Left ventricle myocardium superior (tissue), 1 donor: ENCODE measurements around the gene NUDT3. TPM values are rescaled to one million over a fixed set of nuclear protein-coding genes. Genes with fewer than 3 reads are reported as not detected.
"Not testable (repeated sequence)": the region's sequence is repeated elsewhere in the genome, so short reads cannot be mapped to it uniquely, and the experiment has no call there.

Experiments
- ATAC-seq: fragments of 200-7000 bp; cut with Tn5 transposase; one replicate; pipeline ENCODE4 v1.9.1; 2020; ENCODE audit warnings: mild to moderate bottlenecking, moderate library complexity
- DNase-seq: peaks from one replicate; pipeline ENCODE4 v3.0.0-alpha.2; 2020
- intact Hi-C: fragments of 100-400 bp; cut with micrococcal nuclease; formaldehyde crosslinking; loops from one replicate; pipeline ENCODE4 v1.11.0; 2022
- total RNA-seq: library from RNA; stranded (reverse); fragmentation: NEBNext Ultra II Directional; extraction: Animal tissue kit (Norgen Biotek cat#: 25700); gene quantifications from one replicate; pipeline ENCODE4 v1.2.1, GENCODE V29; 2021
- donor health status: DM: no; HTN: yes; CAD: no; lungs with severe emphysema.

NUDT3 gene
- total RNA-seq, 1 donor from 2014 or later = 59.3 TPM

DNA sequence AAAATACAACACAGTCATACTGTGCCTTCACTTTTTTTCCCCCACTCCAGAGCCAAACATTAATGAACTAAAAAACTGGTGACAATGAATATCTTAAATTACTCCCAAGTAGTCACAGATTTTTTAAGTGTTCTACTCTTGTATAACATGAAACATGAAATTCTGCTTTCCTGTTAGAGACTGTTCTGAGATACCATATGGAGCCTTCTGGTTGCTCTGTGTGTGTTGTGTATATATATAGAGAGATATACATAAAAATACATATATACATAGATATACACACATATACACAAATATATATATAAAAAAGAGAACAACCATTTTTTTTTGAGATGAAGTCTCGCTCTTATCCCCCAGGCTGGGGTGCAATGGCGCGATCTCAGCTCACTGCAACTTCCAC lies 63.5 kb downstream of the NUDT3 start:
- no peak for ATAC-seq
- intact Hi-C loops = no loop called here
- DNase-seq = no peak

DNA sequence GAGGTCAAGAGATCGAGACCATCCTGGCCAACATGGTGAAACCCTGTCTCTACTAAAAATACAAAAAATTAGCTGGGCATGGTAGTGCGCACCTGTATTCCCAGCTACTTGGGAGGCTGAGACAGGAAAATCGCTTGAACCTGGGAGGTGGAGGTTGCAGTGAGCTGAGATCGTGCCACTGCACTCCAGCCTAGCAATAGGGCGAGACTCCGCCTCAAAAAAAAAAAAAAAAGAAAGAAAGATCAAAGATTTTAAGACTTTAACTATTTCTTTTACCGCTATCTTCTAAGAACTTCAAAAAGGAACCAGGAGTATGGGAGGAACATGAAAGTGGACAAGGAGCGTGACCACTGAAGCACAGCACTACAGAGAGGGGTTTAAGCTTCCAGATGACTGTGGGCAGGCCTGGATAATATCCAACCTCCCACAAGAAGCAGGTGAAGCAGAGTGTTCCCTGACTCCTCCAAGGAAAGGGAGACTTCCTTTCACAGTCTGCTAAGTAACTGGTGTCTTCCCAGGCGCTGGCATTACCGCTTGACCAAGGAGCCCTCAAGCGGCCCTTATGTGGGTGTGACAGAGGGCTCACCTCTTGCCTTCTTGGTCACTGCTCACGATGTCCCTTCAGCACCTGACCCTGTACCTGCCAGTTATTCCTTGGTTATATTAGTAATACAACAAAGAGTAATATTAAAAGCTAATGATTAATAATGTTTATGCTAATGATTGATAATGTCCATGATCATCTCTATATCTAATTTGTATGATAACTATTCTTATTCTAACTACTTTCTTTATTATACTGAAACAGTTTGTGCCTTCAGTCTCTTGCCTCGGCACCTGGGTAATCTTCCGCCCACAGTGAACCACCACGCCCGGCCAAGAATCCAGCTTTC lies 64.9 kb downstream of the NUDT3 start:
- ATAC-seq, intact Hi-C loops: not testable (repeated sequence)

DNA sequence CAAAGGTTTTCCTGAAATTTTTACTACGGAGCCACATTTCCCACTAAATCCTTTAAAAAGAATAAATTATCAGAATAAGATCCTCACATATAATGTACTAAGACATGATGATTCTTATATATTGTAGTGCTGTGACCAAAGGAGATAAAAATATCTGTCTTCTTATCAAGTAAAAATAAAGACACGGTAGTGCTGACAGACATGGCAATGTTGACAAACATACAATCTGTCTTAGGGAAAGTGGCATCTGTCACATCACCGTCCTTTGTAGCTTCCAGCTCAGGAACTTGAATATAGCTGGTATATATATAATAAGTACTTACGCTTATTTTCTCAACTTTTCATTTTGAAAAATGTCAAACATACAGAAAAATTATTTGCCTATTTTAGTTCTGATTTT lies 66.8 kb downstream of the NUDT3 start:
- DNase-seq (no peak), ATAC-seq (no peak)
- intact Hi-C loops = no loop called here

More for the DNA sequence above, 64.9 kb downstream of the NUDT3 start:
- not testable (repeated sequence) for DNase-seq

DNA sequence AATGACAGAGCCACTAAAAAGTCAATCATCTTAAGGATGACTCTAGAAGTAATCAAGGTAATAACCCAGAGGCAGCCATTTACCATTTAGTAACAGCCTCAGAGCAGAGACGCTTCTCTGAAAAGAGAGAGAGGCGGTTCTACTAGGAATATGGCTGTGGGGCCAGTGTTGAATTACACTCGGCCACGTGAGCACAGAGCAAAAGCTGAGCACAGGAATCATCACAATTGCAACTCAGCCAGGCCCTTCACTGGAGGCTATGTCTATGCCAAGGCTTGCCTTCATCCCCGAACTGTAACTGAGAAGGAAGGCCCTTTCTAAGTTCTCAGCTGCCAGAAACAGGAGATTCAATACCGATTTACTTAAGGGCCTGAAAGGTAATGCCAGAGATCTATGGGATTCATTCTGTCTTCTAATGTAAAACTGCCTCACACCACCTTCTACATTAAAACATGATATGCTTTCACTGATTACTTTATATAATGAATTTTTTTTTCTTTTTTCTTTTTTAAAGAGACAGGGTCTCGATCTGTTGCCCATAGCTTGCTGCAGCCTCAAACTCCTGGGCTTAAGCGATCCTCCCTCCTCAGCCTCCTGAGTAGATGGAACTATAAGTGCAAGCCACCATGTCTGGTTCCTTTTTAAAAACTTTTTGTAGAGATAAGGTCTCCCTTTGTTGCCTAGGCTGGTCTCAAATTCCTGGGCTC lies 67.6 kb downstream of the NUDT3 start:
- intact Hi-C loops = no loop called here
- peak; percentile 91 for ATAC-seq
- peak; percentile 55 for DNase-seq

DNA sequence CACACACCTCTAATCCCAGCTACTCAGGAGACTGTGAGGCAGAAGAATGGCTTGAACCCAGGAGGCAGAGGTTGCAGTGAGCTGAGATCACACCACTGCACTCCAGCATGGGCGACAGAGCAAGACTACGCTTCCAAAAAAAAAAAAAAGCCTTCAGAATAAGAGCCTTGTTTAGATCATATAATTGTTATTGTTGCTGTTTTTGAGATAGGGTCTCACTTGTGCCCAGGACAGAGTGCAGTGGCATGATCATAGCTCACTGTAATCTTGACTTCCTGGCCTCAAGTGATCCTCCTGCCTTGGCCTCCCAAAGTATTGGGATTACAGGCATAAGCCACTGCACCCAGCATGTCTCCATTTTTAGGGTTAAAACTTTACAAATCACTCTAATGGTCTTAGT lies 68.2 kb downstream of the NUDT3 start:
- intact Hi-C loops, DNase-seq: not testable (repeated sequence)

DNA sequence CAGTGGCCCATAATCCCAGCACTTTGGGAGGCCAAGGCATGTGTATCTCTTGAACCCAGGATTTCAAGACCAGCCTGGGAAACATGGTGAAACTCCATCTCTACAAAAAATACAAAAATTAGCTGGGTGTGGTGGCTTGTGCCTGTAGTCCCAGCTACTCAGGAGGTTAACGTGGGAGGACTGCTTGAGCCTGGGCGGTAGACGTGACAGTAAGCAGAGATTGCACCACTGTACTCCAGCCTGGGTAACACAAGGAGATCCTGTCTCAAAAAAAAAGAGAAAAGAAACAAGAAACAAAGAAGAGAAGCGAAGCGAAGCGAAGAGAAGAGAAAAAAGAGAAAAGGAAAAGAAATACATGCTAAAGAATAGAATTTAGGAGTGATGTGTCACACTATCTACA lies 69.2 kb downstream of the NUDT3 start:
- ATAC-seq (no peak), DNase-seq (no peak)
- intact Hi-C loops = no loop called here

More for the DNA sequence above, 68.2 kb downstream of the NUDT3 start:
- peak; percentile 8 for ATAC-seq

DNA sequence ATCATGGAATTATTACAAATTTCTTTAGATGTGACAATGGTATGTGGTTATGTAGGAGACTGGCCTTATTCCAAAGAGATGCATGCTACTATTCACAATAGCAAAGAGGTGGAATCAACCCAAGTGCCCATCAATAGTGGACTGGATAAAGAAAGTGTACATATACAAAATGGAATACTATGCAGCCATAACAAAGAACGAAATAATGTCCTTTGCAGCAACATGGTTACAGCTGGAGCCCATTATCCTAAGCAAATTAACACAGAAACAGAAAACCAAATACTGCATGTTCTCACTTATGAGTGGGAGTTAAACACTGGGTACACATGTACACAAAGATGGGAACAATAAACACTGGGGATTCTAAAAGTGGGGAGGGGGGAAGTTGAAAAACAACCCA lies 69.7 kb downstream of the NUDT3 start:
- intact Hi-C loops = no loop called here
- ATAC-seq = no peak
- DNase-seq = no peak

DNA sequence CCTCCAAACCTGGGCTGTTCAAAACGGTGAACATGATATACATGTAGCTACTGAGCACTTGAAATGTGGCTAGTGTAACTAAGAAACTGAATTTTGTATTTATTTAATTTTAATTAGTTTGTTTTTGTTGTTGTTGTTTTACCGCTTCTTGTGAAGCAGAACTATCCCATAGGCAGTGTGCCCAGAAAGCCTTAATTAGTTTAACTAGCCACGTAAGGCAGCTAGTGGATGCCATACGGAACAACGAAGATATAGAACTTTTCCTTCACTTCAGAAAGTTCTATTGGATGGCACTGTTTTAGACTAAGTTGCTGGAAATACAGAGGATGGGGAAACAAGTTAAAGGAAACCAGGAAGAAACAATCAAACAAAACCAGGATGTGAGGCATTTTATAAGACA lies 70.6 kb downstream of the NUDT3 start:
- ATAC-seq = no peak
- intact Hi-C loops = no loop called here
- no peak for DNase-seq

DNA sequence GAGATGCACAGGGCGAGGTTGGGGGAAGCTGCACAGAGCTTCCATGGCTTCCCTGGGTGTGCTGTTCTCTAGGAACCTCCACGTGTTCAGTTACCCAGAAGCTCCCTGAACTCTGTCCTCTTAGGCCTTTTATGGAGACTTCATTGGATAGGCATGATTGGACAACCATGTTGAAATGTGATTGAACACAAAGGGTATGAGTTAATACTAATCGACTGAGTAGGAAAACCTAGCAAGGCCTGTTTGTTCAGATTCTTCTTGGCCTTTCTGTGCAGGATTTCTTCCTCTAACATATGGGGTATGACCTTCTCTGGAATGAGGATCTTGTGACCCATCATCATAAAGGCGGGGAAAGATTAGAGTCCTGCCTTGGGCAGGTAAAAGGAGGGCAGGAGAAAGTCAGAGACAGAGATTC lies 73.0 kb downstream of the NUDT3 start:
- peak; percentile 10 for ATAC-seq
- intact Hi-C loops = no loop called here
- DNase-seq = no peak

DNA sequence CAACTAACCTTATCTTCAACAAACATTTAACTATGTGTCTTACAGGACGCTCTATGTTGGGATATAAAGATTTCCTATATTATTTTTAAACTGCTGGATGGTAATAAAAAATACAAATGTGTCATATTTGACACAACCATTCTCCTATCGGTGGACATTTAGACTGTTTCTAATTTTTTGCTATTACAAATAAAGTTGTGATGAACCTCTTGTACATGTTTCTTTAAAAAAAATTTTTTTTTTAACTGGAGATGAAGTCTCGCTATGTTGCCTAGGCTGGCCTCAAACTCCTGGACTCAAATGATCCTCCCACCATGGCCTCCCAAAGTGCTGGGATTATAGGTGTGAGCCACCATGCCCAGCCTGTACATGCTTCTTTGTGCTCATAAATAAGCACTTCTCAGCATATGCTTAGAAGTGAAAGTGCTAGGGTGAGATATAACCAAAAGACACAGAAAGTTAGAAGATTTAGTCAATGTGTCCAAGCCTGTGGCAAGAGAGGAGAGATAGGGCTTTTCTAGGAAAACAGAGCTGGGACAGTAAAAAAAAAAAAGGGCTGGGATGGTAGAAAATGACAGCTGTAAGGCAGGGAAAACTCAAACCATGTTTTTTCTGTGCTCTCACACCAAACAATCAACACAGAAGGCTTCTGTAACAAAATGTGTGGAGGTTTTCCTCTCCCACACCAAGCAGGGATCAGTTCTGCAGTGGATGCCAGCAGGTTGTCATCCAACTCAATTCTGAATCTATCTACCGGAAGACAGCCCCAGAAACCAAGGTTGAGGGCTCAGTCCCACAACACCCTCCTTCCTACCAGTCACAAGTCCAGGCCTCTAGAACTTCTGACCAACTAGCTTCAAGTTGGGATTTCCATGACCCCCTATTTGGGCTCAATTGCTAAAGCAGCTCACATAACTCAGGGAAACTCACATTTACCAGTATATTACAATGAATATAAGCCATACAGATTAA lies 73.7 kb downstream of the NUDT3 start:
- ATAC-seq (peak; percentile 24), DNase-seq (no peak)
- intact Hi-C loops = no loop called here

DNA sequence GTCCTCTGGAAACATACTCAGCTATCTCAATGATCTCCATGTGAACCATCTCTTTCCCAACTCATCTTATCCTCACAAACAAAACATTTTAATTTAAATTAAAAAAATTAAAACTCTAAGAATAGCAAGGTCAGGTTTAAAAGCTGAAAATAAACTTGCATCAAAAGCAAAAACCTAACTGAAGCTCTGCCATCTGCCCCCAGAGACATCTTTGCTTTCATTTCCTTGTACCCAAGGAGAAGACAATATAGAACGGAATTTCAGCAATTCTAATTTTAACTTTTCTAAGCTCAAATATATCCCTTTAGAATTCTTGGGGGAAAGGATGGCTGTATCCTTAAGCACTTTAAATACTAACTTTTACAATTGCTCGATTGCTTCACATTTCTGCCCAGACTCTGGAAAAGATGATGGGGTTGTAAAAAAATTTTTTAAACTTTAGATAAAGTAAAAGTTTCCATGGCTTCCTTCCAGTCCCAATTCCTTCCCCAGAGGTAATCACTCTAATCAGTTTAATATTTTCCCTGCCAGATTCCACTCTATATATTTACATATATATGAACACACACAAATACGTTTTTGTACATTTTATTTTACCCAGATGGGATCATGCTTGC lies 74.5 kb downstream of the NUDT3 start:
- DNase-seq = no peak
- intact Hi-C loops = no loop called here
- ATAC-seq = no peak

DNA sequence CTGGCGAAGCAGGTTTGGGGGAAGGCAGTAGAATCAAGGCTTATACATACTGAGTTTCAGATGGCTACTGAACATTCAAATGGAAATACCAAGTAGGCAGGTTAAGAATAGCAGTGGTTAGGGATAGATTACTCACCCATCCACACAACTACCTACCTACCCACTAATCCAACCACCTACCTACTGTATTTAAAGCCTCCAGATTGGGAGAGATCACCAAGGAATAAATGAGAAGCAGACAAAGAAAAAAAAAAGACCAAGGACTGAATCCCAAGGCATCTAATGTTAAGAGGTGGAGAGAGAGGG lies 75.3 kb downstream of the NUDT3 start:
- intact Hi-C loops = no loop called here
- DNase-seq = no peak
- ATAC-seq = no peak

DNA sequence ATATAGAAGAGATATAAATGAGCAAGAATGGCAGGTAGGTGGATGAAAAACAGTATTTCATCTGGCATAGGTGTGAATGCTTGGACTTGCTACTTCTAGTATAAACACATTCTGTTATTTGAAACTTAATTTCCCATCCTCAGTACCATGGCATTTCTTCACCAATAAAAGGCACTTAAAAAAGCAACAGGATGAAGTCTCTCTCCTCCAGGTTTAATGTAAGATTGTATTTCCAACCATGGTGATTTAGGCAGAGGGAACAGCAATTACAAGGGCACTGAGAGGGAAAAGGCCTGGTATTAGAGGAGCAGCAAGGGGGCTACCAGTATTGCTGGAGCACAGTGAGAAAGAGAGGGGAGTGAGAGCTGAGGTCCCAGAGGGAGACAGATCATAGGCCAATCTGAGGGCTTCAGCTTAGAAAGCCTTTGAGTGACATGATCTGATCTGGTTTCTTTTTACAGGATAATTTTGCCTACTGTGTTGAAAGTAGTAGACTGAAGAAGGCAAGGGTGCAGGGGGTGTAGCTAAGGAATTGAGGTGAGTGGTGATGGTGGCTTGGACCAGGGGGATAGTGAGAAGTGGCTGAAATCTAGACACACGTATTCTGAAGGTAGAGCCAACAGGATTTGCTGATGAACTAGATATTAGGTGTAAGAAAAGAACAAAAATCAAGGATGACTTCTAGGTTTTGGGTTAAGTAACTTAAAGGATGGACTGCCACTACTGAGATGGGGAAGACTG lies 75.9 kb downstream of the NUDT3 start:
- intact Hi-C loops = no loop called here
- ATAC-seq (no peak), DNase-seq (no peak)

DNA sequence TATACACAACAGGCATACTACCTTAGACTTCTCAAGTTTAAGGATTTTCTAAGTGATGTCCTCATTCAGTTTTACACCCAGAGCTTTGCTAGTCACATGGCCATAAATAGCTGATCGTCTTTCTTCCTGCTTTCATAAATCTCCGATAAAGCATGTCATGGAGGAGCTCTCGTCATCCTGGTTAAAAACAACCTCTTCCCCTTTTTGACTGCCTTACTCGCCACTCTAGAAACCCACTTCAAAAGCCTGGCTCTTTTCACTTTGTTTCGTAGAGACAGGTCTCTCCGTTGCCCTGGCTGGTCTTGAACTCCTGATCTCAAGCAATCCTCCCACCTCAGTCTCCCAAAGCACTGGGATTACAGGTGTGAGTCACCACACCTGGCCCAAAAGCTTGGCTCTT lies 76.7 kb downstream of the NUDT3 start:
- intact Hi-C loops = no loop called here
- DNase-seq (no peak), ATAC-seq (no peak)

DNA sequence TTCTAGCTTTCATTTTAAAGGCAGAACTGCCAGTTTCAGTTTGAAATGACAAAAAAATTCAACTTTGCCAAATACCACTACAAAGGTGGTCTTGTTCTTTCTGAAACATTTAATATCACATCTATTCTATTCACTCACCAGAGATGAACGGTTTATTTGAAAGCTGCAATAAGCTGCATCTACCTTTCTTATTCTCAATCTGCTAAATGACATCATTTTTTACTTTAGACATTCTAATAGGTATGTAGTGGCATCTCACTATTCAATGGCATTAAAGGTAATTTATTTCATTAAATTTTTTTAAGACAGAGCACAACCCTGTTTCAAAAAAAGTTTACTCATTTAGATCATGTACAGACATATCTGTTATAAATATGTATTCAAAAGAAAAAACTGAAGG lies 77.2 kb downstream of the NUDT3 start:
- intact Hi-C loops = no loop called here
- ATAC-seq (no peak), DNase-seq (no peak)

DNA sequence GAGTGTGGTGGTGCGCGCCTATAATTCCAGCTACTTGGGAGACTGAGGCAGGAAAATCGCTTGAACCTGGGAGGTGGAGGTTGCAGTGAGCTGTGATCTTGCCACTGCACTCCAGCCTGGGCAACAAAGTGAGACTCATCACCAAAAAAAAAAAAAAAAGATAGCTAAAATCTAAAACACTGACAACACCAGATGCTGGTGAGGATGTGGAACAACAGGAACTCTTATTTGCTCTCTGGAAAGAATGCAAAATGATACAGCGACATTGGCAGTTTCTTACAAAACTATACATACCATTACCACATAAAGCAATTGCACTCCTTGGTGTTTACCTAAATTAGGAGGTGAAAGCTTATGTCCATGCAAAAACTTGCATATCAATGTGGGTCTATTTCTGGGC lies 80.2 kb downstream of the NUDT3 start:
- intact Hi-C loops = no loop called here
- DNase-seq = no peak
- no peak for ATAC-seq

DNA sequence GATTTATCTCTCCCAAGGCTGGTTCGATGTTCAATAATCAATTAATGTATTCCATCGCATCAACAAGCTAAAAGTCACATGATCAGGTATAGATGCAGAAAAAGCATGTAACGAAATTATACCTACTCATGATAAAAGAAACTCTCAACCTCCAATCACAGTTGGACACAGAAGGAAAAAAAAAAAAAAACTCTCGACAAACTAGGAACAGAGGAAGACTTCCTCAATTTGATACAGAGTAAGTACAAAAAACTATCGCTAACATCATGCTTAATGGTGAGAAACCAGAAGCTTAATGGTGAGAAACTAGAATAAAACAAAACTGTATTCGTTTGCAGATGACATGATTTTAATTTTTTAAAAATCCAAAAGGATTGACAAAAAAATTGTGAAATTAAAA lies 81.7 kb downstream of the NUDT3 start:
- DNase-seq = no peak
- ATAC-seq = no peak
- intact Hi-C loops = no loop called here

DNA sequence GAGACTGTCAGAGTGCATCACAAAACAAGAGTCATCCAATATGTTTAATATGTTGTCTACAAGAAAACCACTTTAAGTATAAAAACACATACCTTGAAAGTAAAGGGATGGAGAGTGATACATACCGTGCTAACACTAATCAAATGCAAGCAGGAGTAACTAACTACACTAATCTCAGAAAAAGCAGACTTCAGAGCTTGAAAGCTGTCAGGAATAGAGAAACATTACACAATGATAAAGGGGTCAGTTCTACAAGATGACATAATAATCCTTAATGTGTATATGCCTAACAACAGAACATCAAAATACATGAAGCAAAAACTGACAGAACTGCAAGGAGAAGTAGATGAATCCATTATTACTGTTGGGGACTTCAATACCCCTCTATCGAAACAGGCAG lies 84.0 kb downstream of the NUDT3 start:
- DNase-seq = no peak
- ATAC-seq = no peak
- intact Hi-C loops = no loop called here
